CD4-positive, alpha-beta memory T cell (primary cell): ENCODE results near the gene SPDYE4. TPM values are rescaled to one million over a fixed set of nuclear protein-coding genes. Genes with fewer than 3 reads are reported as not detected.
A peak's percentile ranks its signal among the peaks of the same experiment; 100 is the strongest.
"Not testable (repeated sequence)": the region's sequence is repeated elsewhere in the genome, so short reads cannot be mapped to it uniquely, and the experiment has no call there.

Experiments used
- CTCF ChIA-PET: fragments of 350-600 bp; sonication (Branson Sonifier 250); formaldehyde crosslinking; loops from one replicate; lab custom pipeline; 2021; ENCODE audit warnings: inconsistent platforms; ENCODE audit not compliant: partially characterized antibody; lab: Charles Lee
- POLR2A ChIA-PET: fragments of 350-600 bp; sonication (Branson Sonifier 250); formaldehyde crosslinking; loops from one replicate; lab custom pipeline; 2021; ENCODE audit not compliant: partially characterized antibody; lab: Charles Lee
- DNase-seq, 5 donors: peaks; one replicate each; pipeline versions ENCODE4 v3.0.0 to v3.0.0-alpha.2; 2020 to 2022; ENCODE audit warnings: mixed read lengths in 1 of 5
- H3K27ac ChIP-seq: one replicate; pipeline ENCODE4 v1.7.0; 2013; ENCODE audit warnings: low read depth, low read length
- H3K27me3 ChIP-seq: 2 replicates; pipeline ENCODE4 v1.7.0; 2013; ENCODE audit warnings: mild to moderate bottlenecking, low read length, moderate library complexity; ENCODE audit not compliant: insufficient read depth
- H3K36me3 ChIP-seq: 2 replicates; pipeline ENCODE4 v1.7.0; 2013; ENCODE audit warnings: mild to moderate bottlenecking, low read length, moderate library complexity; ENCODE audit not compliant: insufficient read depth
- H3K4me1 ChIP-seq: 2 replicates; pipeline ENCODE4 v1.7.0; 2013; ENCODE audit warnings: mild to moderate bottlenecking, low read length, moderate library complexity; ENCODE audit not compliant: insufficient read depth
- H3K4me3 ChIP-seq, 2 donors: one replicate each; pipeline ENCODE4 v1.7.0; 2013; ENCODE audit warnings: low read length in 2 of 2, mild to moderate bottlenecking in 1 of 2
- H3K9me3 ChIP-seq, 2 donors: one replicate each; pipeline ENCODE4 v1.7.0; 2013; ENCODE audit warnings: low read length in 2 of 2, control low read depth in 1 of 2; ENCODE audit not compliant: control insufficient read depth in 1 of 2
- H3K27ac Mint-ChIP-seq, 7 donors: one replicate each; pipeline ENCODE4 v1.8.0; 2020 to 2021; ENCODE audit warnings: mixed read lengths in 7 of 7, mild to moderate bottlenecking in 6 of 7, inconsistent platforms in 3 of 7, moderate library complexity in 3 of 7
- H3K27me3 Mint-ChIP-seq, 2 donors: one replicate each; pipeline ENCODE4 v1.8.0; 2020 to 2021; ENCODE audit warnings: mixed read lengths in 2 of 2
- H3K36me3 Mint-ChIP-seq, 2 donors: one replicate each; pipeline ENCODE4 v1.8.0; 2020 to 2021; ENCODE audit warnings: mixed read lengths in 2 of 2, inconsistent platforms in 1 of 2, mild to moderate bottlenecking in 1 of 2
- H3K4me1 Mint-ChIP-seq, 4 donors: one replicate each; pipeline ENCODE4 v1.8.0; 2020 to 2021; ENCODE audit warnings: mixed read lengths in 4 of 4, mild to moderate bottlenecking in 1 of 4
- H3K4me3 Mint-ChIP-seq, 8 donors: one replicate each; pipeline ENCODE4 v1.8.0; 2020 to 2021; ENCODE audit warnings: mixed read lengths in 8 of 8, mild to moderate bottlenecking in 7 of 8, moderate library complexity in 6 of 8, inconsistent platforms in 3 of 8
- H3K9me3 Mint-ChIP-seq, 8 donors: one replicate each; pipeline ENCODE4 v1.8.0; 2020 to 2021; ENCODE audit warnings: mixed read lengths in 8 of 8, mild to moderate bottlenecking in 5 of 8, inconsistent platforms in 3 of 8, moderate library complexity in 1 of 8
- intact Hi-C: fragments of 100-400 bp; cut with micrococcal nuclease; formaldehyde crosslinking; loops from one replicate; pipeline ENCODE4 v1.15.1; 2023
- polyA plus RNA-seq, 2 donors: library from polyadenylated mRNA; unstranded; fragments of 300-500 nt; fragmentation: Illumina TruSeq; gene quantifications; one replicate each; pipeline ENCODE4 v1.2.3, GENCODE V29; 2021
- total RNA-seq, 2 experiments: library from RNA; stranded (reverse); gene quantifications; one replicate each; pipeline ENCODE4 v1.2.3, GENCODE V29; 2021

The SPDYE4 gene, protein sequence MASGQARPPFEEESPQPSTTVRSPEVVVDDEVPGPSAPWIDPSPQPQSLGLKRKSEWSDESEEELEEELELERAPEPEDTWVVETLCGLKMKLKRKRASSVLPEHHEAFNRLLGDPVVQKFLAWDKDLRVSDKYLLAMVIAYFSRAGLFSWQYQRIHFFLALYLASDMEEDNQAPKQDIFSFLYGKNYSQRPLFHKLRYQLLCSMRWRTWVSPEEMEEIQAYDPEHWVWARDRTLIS
- total RNA-seq: not detected
- polyA plus RNA-seq: not detected

DNA sequence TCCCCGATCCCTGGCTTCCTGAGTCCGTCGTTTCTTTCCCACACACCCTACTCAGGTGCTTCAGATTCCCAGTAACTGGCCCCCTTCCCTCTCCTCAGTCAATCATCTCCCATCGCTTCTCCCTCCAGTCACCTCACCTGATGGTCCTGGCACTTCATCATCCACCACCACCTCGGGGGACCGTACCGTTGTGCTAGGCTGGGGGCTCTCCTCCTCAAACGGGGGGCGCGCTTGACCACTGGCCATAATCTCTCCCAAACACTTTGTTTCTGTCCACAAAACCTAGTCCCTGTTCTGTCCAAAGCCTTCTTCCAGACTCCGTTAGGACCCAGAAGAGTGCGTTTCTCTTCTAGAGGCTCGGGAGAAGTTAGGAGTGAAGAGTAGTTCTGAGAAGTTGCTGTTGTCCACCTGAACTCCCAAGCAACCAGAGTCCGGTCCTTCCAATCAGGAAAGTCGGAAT lies at the start of gene SPDYE4:
Gene SPDYE4 (minus strand): TSS at position 410 of the 460 bp plus-strand sequence. CDS start 164 bp downstream, at position 246.
- POLR2A ChIA-PET: no interaction called here
- peaks cover 8 to 17% of the 10 kb centered on the region in 2 donors for H3K27me3 Mint-ChIP-seq
- H3K27ac Mint-ChIP-seq: peak within 1 kb of the TSS in 1 of 7 donors; percentile 68
- Histone ChIP-seq H3K4me1 (no peaks in the 10 kb centered on the region), H3K27me3 (no peaks in the 10 kb centered on the region), H3K27ac (no peak within 1 kb of the TSS), H3K4me3 (no peak within 1 kb of the TSS), H3K9me3 (no peaks in the 10 kb centered on the region), H3K36me3 (no peaks in the 10 kb centered on the region)
- CTCF ChIA-PET: no interaction called here
- H3K4me3 Mint-ChIP-seq: no peak within 1 kb of the TSS
- no peak for DNase-seq
- no peaks in the 10 kb centered on the region for H3K9me3 Mint-ChIP-seq
- intact Hi-C loops: no loop called here
- H3K36me3 Mint-ChIP-seq: no peaks in the 10 kb centered on the region
- no peaks in the 10 kb centered on the region for H3K4me1 Mint-ChIP-seq

DNA sequence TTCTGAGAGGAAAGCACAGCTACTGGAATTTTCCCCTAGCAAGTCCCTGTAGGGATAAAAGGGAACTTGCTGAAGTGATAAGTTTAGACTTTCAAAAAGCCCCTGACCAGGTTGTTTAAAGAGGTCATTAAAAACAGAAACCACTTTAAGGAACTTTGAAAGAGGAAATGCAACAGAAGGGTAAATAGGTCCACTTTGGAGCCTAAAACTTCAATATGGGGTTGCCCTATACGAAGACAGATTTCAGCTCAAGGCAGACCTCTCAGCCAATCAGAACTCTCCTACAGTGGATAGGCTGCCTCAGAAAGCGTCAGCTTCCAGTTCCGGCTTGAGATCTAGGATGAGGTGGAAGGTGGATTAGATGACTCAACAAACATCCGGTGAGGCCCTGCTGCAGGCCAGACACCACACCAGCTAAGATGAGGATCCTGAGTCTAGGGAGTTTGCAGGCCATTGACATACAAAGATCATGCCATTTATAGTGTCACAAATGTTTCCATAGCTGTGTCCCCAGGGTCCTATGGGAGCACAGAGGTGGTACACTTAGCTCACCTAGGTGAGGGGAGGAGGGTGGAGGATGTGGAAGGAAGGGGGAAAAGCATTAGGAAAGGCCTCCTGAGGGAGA lies 48.7 kb upstream of the SPDYE4 start:
- H3K4me3 Mint-ChIP-seq: peak overlapping the region in 1 of 8 donors; percentile 3
- CTCF ChIA-PET: interaction anchor here (0.9 to 1.6 kb wide), 2 partner anchors 14 to 22 kb away, joined by 3 to 6 read pairs; no protein-coding TSS in a partner anchor
- POLR2A ChIA-PET: no interaction called here

DNA sequence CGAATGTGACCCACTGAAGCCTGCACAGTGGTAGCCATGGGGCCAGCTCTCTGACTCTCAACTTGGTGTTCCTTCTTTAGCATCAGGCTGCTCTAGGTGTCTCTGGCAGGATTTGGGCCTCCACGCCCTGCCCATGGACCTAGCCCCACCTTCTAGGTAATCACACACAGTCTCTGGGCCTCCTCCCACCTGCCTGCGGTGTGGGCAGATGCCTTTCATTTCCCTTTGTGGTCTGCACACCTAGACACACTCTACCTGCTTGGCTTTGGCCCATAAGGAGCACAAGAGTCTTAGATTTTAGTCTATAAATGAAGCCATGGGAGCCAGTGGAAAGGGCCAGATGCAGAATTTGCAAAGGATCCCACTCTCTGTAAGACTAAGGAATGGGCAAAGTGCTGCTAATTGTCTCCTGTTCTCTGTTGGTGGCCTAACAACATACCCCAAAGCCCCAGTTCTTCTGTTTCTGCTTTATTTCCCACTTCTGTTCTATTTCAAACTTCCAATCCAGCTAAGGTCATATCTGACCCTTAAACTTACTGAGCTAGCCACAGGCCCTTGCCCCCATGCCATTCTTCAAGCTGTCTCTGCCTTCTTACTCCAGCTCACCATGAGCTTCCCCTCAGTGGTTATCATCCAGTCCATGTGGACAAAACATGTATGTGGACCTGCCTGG lies 48.0 kb upstream of the SPDYE4 start:
- H3K36me3 Mint-ChIP-seq: peaks cover 16 to 28% of the 10 kb centered on the region in 2 donors
- intact Hi-C loops: no loop called here
- peaks cover under 1 to 42% (median 30%) of the 10 kb centered on the region in 8 donors for H3K9me3 Mint-ChIP-seq
- DNase-seq: no peak
- no peaks in the 10 kb centered on the region for H3K9me3 ChIP-seq
- ChIA-PET CTCF (interaction anchor here (0.9 to 1.6 kb wide), 2 partner anchors 15 to 21 kb away, joined by 3 to 6 read pairs; no protein-coding TSS in a partner anchor), POLR2A (interaction anchor here (0.6 kb wide), 1 partner anchor 1633 kb away, joined by 4 read pairs; no protein-coding TSS in a partner anchor)
- H3K36me3 ChIP-seq: no peaks in the 10 kb centered on the region
- peaks cover 6% of the 10 kb centered on the region for H3K4me1 ChIP-seq
- H3K4me3 Mint-ChIP-seq: peak overlapping the region in 1 of 8 donors; percentile 38
- H3K4me1 Mint-ChIP-seq: peaks cover 1 to 11% (median 6%) of the 10 kb centered on the region in 4 donors
- H3K4me3 ChIP-seq: no peak overlapping the region
- H3K27ac Mint-ChIP-seq: peak overlapping the region in 3 of 7 donors; percentile 13 to 93 (median 63)
- peaks cover 0 to 2% of the 10 kb centered on the region in 2 donors for H3K27me3 Mint-ChIP-seq
- no peaks in the 10 kb centered on the region for H3K27me3 ChIP-seq
- H3K27ac ChIP-seq: no peak overlapping the region

More for the DNA sequence above, 48.7 kb upstream of the SPDYE4 start:
- H3K27me3 ChIP-seq: no peaks in the 10 kb centered on the region
- peaks cover 1 to 11% (median 6%) of the 10 kb centered on the region in 4 donors for H3K4me1 Mint-ChIP-seq
- H3K27me3 Mint-ChIP-seq: peaks cover under 1 to 5% of the 10 kb centered on the region in 2 donors
- no peaks in the 10 kb centered on the region for H3K9me3 ChIP-seq
- H3K27ac ChIP-seq: no peak overlapping the region
- no peaks in the 10 kb centered on the region for H3K36me3 ChIP-seq
- no peak for DNase-seq
- peak overlapping the region in 4 of 7 donors; percentile 6 to 93 (median 16) for H3K27ac Mint-ChIP-seq
- H3K9me3 Mint-ChIP-seq: peaks cover 2 to 48% (median 37%) of the 10 kb centered on the region in 8 donors
- intact Hi-C loops: no loop called here
- peaks cover 21 to 34% of the 10 kb centered on the region in 2 donors for H3K36me3 Mint-ChIP-seq
- H3K4me1 ChIP-seq: peaks cover 6% of the 10 kb centered on the region
- H3K4me3 ChIP-seq: no peak overlapping the region

DNA sequence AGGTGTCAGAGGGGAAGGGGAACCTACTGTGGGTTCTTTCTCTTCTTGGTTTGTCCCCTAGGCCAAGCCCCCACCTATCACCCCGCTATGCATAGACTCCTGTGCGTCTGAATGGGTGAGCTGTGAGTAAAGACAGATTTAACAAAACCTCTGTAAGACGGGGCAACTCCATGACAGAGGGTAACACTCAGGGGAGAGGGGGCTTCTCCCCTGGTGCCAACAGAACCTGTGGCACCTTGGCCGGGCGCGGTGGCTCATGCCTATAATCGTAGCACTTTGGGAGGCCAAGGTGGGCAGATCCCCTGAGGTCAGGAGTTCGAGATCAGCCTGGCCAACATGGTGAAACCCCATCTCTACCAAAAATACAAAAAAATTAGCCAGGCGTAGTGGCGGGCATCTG lies 47.0 kb upstream of the SPDYE4 start:
- DNase-seq, POLR2A ChIA-PET, H3K27me3 Mint-ChIP-seq, intact Hi-C loops, H3K27ac ChIP-seq, H3K27me3 ChIP-seq, H3K4me3 ChIP-seq, H3K9me3 ChIP-seq, H3K4me3 Mint-ChIP-seq, H3K4me1 ChIP-seq, H3K36me3 ChIP-seq, H3K27ac Mint-ChIP-seq: not testable (repeated sequence)
- peaks cover 15 to 25% of the 10 kb centered on the region in 2 donors for H3K36me3 Mint-ChIP-seq
- CTCF ChIA-PET: interaction anchor here (1.3 to 1.5 kb wide), 2 partner anchors 19 to 193 kb away, joined by 3 to 4 read pairs; no protein-coding TSS in a partner anchor
- peaks cover 0 to 32% (median 24%) of the 10 kb centered on the region in 8 donors for H3K9me3 Mint-ChIP-seq
- peaks cover 1 to 11% (median 6%) of the 10 kb centered on the region in 4 donors for H3K4me1 Mint-ChIP-seq

DNA sequence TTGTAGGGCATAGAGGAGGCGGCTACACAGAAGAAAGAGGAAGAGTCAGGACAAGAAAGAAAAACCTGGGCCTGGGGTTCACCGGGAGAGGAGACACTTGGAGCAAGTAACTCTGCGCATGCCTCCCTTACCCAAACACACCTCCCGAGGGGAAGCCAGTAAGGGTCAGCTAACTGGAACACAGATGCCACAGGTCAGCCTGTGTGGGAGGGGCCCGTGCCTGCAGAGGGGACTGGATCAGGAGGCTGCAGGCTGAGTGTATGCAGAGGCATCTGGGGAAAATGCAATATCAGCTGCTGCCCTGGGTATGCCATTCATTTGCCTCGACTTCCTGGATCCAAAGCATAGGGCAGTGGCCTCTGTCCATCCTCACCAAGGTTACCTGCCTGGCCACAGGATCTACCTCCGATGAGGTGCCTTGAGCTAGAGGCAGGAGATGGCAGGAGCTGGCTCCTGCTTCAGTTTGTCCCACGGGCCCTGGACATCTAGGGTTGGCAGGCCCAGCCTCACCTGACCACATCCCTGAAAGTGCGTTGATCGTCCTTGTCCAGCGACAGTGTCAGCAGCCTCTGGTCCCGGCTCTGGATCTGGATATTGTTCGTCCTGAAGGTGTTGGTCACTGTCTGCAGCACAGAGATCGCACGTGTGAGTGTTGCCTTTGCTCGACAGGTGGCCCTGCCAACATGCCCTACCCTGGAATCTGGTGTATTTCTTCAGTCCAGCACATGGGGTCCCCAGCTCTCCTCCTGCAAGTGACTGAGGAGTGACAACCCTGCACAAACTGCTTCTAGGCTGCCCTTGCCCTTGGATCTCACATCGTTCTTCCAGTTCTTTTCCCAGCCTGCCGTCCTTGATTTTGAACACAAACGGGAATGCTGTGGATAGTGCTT lies 45.4 kb upstream of the SPDYE4 start:
- Mint-ChIP-seq H3K36me3 (peaks cover 9 to 15% of the 10 kb centered on the region in 2 donors), H3K4me1 (peaks cover 1 to 11% (median 6%) of the 10 kb centered on the region in 4 donors), H3K9me3 (peaks cover 0 to 16% (median 11%) of the 10 kb centered on the region in 8 donors), H3K27me3 (peaks cover 0 to 2% of the 10 kb centered on the region in 2 donors), H3K27ac (no peak overlapping the region), H3K4me3 (no peak overlapping the region)
- peaks cover 6% of the 10 kb centered on the region for H3K4me1 ChIP-seq
- H3K27ac ChIP-seq: no peak overlapping the region
- no peak for DNase-seq
- H3K27me3 ChIP-seq: no peaks in the 10 kb centered on the region
- POLR2A ChIA-PET: interaction anchor here (0.5 kb wide), 1 partner anchor 239 kb away, joined by 3 read pairs; no protein-coding TSS in a partner anchor
- H3K9me3 ChIP-seq: no peaks in the 10 kb centered on the region
- intact Hi-C loops: no loop called here
- CTCF ChIA-PET: interaction anchor here (1.3 to 1.6 kb wide), 2 partner anchors 18 to 91 kb away, joined by 3 to 4 read pairs; no protein-coding TSS in a partner anchor
- no peak overlapping the region for H3K4me3 ChIP-seq
- H3K36me3 ChIP-seq: no peaks in the 10 kb centered on the region

DNA sequence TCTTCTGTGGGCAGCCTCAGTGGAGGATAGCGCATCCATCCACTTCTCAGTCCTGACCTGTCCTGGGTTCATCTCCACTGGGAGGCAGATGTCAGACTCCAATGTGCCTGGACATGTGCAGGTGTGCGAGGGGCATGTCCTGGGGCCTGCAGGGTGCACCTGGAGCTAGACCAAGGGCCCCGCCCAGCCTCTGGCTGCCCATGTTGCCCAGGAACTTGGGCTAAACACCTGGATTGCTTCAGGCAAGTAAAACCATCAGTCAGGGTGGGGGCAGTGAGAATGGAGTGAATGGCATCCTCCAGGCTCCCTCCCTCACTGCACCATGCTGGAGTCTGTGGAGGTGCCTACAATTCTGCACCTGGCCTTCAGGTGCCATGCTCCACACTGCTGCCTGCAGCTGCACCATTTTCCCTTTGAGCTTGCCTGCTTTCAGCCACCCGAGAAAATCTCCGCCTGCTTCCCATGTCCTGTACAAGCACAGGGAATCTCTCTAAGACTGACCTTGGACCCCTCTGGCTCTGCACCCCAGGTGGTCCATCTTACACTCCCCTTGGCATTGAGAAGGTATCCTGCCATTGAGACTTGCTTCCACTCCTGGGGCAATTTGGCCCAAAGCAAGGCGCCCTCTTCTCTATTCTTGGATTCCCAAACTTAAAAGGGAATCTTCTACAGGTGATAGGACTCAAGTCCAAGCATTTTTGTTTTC lies 42.9 kb upstream of the SPDYE4 start:
- H3K27me3 Mint-ChIP-seq: no peaks in the 10 kb centered on the region
- ChIA-PET POLR2A (no interaction called here), CTCF (no interaction called here)
- H3K9me3 Mint-ChIP-seq: no peaks in the 10 kb centered on the region
- H3K36me3 Mint-ChIP-seq: no peaks in the 10 kb centered on the region
- Histone ChIP-seq H3K27me3 (no peaks in the 10 kb centered on the region), H3K4me1 (peaks cover 3% of the 10 kb centered on the region), H3K27ac (no peak overlapping the region), H3K9me3 (no peaks in the 10 kb centered on the region), H3K4me3 (no peak overlapping the region), H3K36me3 (no peaks in the 10 kb centered on the region)
- H3K4me1 Mint-ChIP-seq: peaks cover 0 to 5% (median 2%) of the 10 kb centered on the region in 4 donors
- H3K27ac Mint-ChIP-seq: peak overlapping the region in 1 of 7 donors; percentile 17
- intact Hi-C loops: no loop called here
- H3K4me3 Mint-ChIP-seq: no peak overlapping the region
- DNase-seq: no peak
